Gastroesophageal sphincter (tissue), 3 donors: ENCODE measurements around the gene AGFG2.

Experiments
- CTCF ChIP-seq, 4 experiments: fragments of 200-600 bp in 2 of 4; fragments of 450-650 bp in 2 of 4; sonication (generic) in 1 of 4; IDR thresholded peaks; one replicate each; pipeline ENCODE4 v1.5.1; 2017 to 2019; ENCODE audit warnings: antibody characterized with exemption in 4 of 4, mild to moderate bottlenecking in 2 of 4, moderate library complexity in 2 of 4
- POLR2AphosphoS5 ChIP-seq: sonication (generic); formaldehyde crosslinking; IDR thresholded peaks from one replicate; pipeline ENCODE4 v1.6.1; 2017; ENCODE audit warnings: antibody characterized with exemption

- TF ChIP-seq CTCF (IDR thresholded peaks at IDR 0.05) (no peak), POLR2AphosphoS5 (no peak)
These were observed 67.3 kb downstream of the AGFG2 start for GRCh38 chr7:100606313-100606712.
